Measurements from ENCODE around the gene ACOT11. TPM values are rescaled to one million over a fixed set of nuclear protein-coding genes. Genes with fewer than 3 reads are reported as not detected.

The ACOT11 gene
- total and polyA plus RNA-seq, 9 of the 15 experiments (the other 6 are each of a cell fraction or from before 2014, with no cell fraction given) = 0.04 to 1.2 (median 0.64) TPM; not detected in 2

DNA sequence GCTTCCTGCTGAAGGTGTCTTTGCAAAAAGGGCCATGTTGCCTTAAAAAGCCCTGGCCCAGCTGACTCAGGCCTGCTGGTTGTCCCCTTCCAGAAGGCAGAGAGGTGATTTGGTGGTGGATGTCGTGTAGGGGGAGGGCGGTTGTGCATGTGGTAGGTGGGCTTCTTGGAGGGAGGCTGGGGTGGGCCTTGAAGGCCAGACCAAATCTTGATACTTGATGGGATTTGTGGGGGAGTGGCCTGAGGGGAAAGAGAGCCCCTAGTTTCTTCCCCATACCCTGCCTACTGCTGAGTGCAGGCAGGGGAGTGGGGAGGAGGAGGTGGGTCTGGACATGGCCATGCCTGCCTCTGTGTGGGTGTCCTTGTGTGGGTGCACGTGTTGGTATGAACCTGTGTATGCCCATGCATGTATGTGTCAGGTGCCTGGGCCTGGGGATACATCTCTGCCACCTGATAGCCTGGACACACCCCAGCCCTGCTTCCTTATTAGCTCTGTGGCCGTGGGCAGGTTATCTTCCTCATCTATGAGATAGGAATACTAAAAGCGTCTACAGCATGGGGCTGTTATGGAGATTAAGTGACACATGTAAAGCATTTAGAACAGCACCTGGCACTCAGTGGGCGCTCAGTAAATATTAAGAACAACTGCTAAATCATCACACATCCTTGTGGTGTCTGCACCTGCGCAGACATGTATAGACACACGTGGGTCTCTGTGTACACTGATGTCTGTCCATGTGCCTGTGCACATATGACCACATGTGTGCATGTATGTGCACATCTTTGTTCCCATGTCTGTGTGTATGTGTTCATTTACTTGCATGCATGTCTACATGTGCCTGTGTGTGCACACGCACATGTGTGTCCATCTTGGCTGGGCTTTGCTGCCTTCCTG is 58.3 kb downstream of the ACOT11 start (continued):
- TF ChIP-seq JUN (IDR thresholded peaks at IDR 0.05; ENCODE audit: borderline replicate concordance, low read depth, low read length) (no peak), JUN (CRISPR knock-in tag; IDR thresholded peaks at IDR 0.05; ENCODE audit: borderline replicate concordance) (no peak), SMARCA5 (IDR thresholded peaks at IDR 0.05) (no peak), SMAD1 (IDR thresholded peaks at IDR 0.05; ENCODE audit: low read depth, low read length, partially characterized antibody) (no peak)

DNA sequence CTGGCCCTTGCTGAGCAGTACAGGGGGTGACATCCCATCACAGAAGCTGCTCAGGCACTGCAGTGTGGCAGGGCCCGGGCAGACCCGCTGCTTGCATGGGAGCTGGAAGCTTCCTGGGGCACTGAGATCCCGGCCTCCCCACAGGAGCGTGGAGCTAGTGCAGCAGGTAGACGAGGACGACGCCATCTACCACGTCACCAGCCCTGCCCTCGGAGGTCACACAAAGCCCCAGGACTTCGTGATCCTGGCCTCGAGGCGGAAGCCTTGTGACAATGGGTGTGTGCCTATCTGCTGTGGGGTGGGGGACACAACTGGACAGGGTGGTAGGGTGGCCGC is 58.9 kb downstream of the ACOT11 start:
- POLR2A ChIA-PET = interaction anchor here (0.8 kb wide), 1 partner anchor 33 kb away, joined by 3 read pairs; no protein-coding TSS in a partner anchor
- FAIRE-seq (no peak), DNase-seq (ENCODE audit: extremely low read depth in 1 of 4, low spot score in 3 of 4) (no peak), ATAC-seq (no peak)
- in situ Hi-C loops (cut with MboI) (no loop called here), intact Hi-C loops (cut with micrococcal nuclease) (no loop called here)
- H3K9ac ChIP-seq (ENCODE audit: insufficient read depth in 1 of 2, low read depth in 2 of 2, low read length in 2 of 2) = no peak overlapping the region; a peak in 1 of 4 replicates
- CTCF ChIA-PET (ENCODE audit: low intra/inter-chr PET ratio) = no interaction called here
- BruUV-seq (replicated peaks) = no TSS peak
- no peaks in the 10 kb centered on the region for H3K36me3 ChIP-seq (ENCODE audit: control insufficient read depth, insufficient read depth, low read length)
- H3K4me1 ChIP-seq (replicated peaks in 1 of 2; ENCODE audit: control insufficient read depth in 2 of 2, insufficient read depth in 2 of 2, low read length in 2 of 2) = peaks cover 0 to 16% of the 10 kb centered on the region in 2 experiments; a peak in 2 of 5 replicates
- no peaks in the 10 kb centered on the region for H3K9me1 ChIP-seq (ENCODE audit: control insufficient read depth, insufficient read depth, low read length)
- WGBS (ENCODE audit: insufficient coverage, low coverage, missing lambda C conversion rate) = 4% methylated on average over 13 of the region's 13 CpGs
- TF ChIP-seq ATF1 (CRISPR knock-in tag; IDR thresholded peaks at IDR 0.05) = no peak
- TF ChIP-seq ATF1 (tag; IDR thresholded peaks at IDR 0.05) = 0 out of 2 replicates have a peak, but pooled peaks have one; percentile 14
- TF ChIP-seq, protein P1, sequence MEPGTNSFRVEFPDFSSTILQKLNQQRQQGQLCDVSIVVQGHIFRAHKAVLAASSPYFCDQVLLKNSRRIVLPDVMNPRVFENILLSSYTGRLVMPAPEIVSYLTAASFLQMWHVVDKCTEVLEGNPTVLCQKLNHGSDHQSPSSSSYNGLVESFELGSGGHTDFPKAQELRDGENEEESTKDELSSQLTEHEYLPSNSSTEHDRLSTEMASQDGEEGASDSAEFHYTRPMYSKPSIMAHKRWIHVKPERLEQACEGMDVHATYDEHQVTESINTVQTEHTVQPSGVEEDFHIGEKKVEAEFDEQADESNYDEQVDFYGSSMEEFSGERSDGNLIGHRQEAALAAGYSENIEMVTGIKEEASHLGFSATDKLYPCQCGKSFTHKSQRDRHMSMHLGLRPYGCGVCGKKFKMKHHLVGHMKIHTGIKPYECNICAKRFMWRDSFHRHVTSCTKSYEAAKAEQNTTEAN (CRISPR knock-in tag; IDR thresholded peaks at IDR 0.05) = no peak
- H3K27me3 ChIP-seq (ENCODE audit: control insufficient read depth in 2 of 2, insufficient read depth in 2 of 2, low read length in 2 of 2) = peaks cover 54 to 96% of the 10 kb centered on the region in 2 experiments
- no peak overlapping the region for H2AFZ ChIP-seq (ENCODE audit: low read depth, low read length)
- H3K4me3 ChIP-seq = no peak overlapping the region
- no peak overlapping the region for H3K27ac ChIP-seq (ENCODE audit: extremely low read depth, low read depth, low read length)
- no peaks in the 10 kb centered on the region for H3K9me3 ChIP-seq (replicated peaks; ENCODE audit: control insufficient read depth, insufficient read depth, low read depth, low read length)
- H4K20me1 ChIP-seq (replicated peaks; ENCODE audit: control insufficient read depth, insufficient read depth, low read length) = peaks cover 7% of the 10 kb centered on the region; the same call in 1 of the 2 replicates
- H3K4me2 ChIP-seq (ENCODE audit: insufficient read depth, low read length) = no peak overlapping the region
- H3K79me2 ChIP-seq (ENCODE audit: control insufficient read depth, insufficient read depth, low read length) = no peaks in the 10 kb centered on the region
